Neural cell (in vitro differentiated cells): ENCODE results near the gene RPL9.

Experiments
- CTCF ChIP-seq: fragments of 450-650 bp; IDR thresholded peaks from 2 replicates; pipeline ENCODE4 v1.5.1; 2014; ENCODE audit warnings: antibody characterized with exemption, mild to moderate bottlenecking, moderate library complexity; ENCODE audit not compliant: poor library complexity, severe bottlenecking
- EP300 ChIP-seq: fragments of 450-650 bp; conservative IDR thresholded peaks from 2 replicates; pipeline ENCODE4 v1.6.1; 2014; ENCODE audit warnings: antibody characterized with exemption, mild to moderate bottlenecking, moderate library complexity; ENCODE audit not compliant: poor library complexity, severe bottlenecking
- EZH2 ChIP-seq: fragments of 200-600, 300-800 bp; shearing (Covaris generic), sonication (generic); IDR thresholded peaks from 2 replicates; pipeline ENCODE4 v1.6.1; 2014; ENCODE audit warnings: antibody characterized with exemption, low read length, borderline replicate concordance, mild to moderate bottlenecking; ENCODE audit not compliant: insufficient read depth, poor library complexity, severe bottlenecking
- REST ChIP-seq: IDR thresholded peaks from 2 replicates; pipeline ENCODE4 v1.6.1; 2012; ENCODE audit warnings: borderline replicate concordance
- TAF1 ChIP-seq: IDR thresholded peaks from 2 replicates; pipeline ENCODE4 v1.6.1; 2012; ENCODE audit warnings: low read depth

DNA sequence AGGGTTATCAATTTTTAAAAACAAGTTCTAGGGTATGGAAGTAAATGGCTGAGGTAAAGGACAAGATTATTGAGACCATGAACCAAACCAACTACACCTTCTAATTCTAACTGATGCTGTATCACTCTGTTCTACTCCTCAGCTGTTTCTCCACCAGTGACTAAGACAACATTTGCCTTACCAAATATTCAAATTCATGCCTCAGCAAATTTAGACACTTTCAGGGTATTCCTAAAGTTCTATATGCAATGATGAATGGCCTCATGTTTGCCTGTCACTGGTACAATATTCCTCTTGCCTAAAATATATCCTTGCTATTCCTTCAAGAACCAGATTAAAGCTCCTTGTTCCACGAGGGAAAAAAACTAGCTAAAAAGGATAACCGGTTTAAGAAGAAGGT, 5.0 kb downstream of the RPL9 start:
- TF ChIP-seq CTCF (no peak), EZH2 (no peak), REST (no peak), TAF1 (no peak), EP300 (no peak)
